Endothelial cell of umbilical vein (primary cell): ENCODE measurements around the gene MEAK7. TPM values are rescaled to one million over a fixed set of nuclear protein-coding genes. Genes with fewer than 3 reads are reported as not detected.

ENCODE experiments used
- BruUV-seq: library from RNA; stranded (reverse); fragments of 400-500 nt; replicated peaks from 2 replicates; lab custom pipeline; 2021; lab: Mats Ljungman, UMichigan
- CTCF ChIA-PET: fragments of 300-600, 350-600 bp; sonication (Branson Sonifier 250); formaldehyde crosslinking; loops from one replicate; lab custom pipeline; 2021; ENCODE audit warnings: antibody characterized with exemption, inconsistent platforms; lab: Charles Lee
- POLR2A ChIA-PET: fragments of 300-600, 350-600 bp; sonication (Branson Sonifier 250); formaldehyde crosslinking; loops from one replicate; lab custom pipeline; 2021; ENCODE audit warnings: antibody characterized with exemption, inconsistent platforms; lab: Charles Lee
- DNase-seq: peaks from one replicate; pipeline ENCODE4 v3.0.0-alpha.2; 2011; ENCODE audit warnings: low read depth, low spot score
- FAIRE-seq: peaks from 2 replicates; lab custom pipeline; 2011; peaks lifted over from hg19 to GRCh38; lab: Jason Lieb, UNC
- H2AFZ ChIP-seq: 2 replicates; pipeline ENCODE4 v1.6.0; 2012; ENCODE audit warnings: low read depth, low read length, control low read depth, inconsistent platforms
- H3K27ac ChIP-seq: 2 replicates; pipeline ENCODE4 v1.5.1; 2011; ENCODE audit warnings: low read depth, mild to moderate bottlenecking, control low read depth, low read length, moderate library complexity; ENCODE audit not compliant: insufficient read depth
- H3K27me3 ChIP-seq, 2 experiments: 2 replicates each; pipeline versions ENCODE4 v1.6.0 to v1.6.1; 2011; ENCODE audit warnings: low read length in 2 of 2, mixed read lengths in 1 of 2; ENCODE audit not compliant: control insufficient read depth in 2 of 2, insufficient read depth in 2 of 2
- H3K36me3 ChIP-seq, 2 experiments: 2 replicates in 1 of 2; 3 replicates in 1 of 2; pipeline ENCODE4 v1.5.1; 2011; ENCODE audit warnings: low read length in 2 of 2, mild to moderate bottlenecking in 1 of 2, moderate library complexity in 1 of 2; ENCODE audit not compliant: control insufficient read depth in 2 of 2, insufficient read depth in 2 of 2; ENCODE audit errors: extremely low read depth in 1 of 2
- H3K4me1 ChIP-seq: 3 replicates; pipeline ENCODE4 v1.5.1; 2011; ENCODE audit warnings: mild to moderate bottlenecking, low read length; ENCODE audit not compliant: control insufficient read depth, insufficient read depth; ENCODE audit errors: extremely low read depth
- H3K4me2 ChIP-seq: 2 replicates; pipeline ENCODE4 v1.6.1; 2011; ENCODE audit warnings: low read length, control low read depth, mixed read lengths; ENCODE audit not compliant: insufficient read depth
- H3K4me3 ChIP-seq, 3 experiments: fragments of 200-600 bp in 1 of 3; sonication (generic), shearing (Covaris generic) in 1 of 3; replicated peaks in 1 of 3; 2 replicates each; pipeline ENCODE4 v1.5.1; 2011 to 2016; ENCODE audit warnings: control low read depth in 3 of 3, low read length in 3 of 3, mild to moderate bottlenecking in 2 of 3, inconsistent platforms in 1 of 3, low read depth in 1 of 3, moderate library complexity in 1 of 3; ENCODE audit not compliant: insufficient read depth in 1 of 3
- H3K79me2 ChIP-seq: 2 replicates; pipeline ENCODE4 v1.6.0; 2012; ENCODE audit warnings: low read length, inconsistent platforms; ENCODE audit not compliant: control insufficient read depth, insufficient read depth
- H3K9ac ChIP-seq: replicated peaks from 2 replicates; pipeline ENCODE3; 2011; ENCODE audit warnings: low read length, control low read depth; ENCODE audit not compliant: insufficient read depth; ENCODE audit errors: extremely low read depth
- H3K9me1 ChIP-seq: replicated peaks from 3 replicates; pipeline ENCODE4 v1.6.0; 2011; ENCODE audit warnings: mild to moderate bottlenecking, low read length; ENCODE audit not compliant: control insufficient read depth, insufficient read depth; ENCODE audit errors: extremely low read depth
- H3K9me3 ChIP-seq: replicated peaks from 2 replicates; pipeline ENCODE4 v1.5.1; 2012; ENCODE audit warnings: low read length, inconsistent platforms; ENCODE audit not compliant: control insufficient read depth, insufficient read depth
- H4K20me1 ChIP-seq: replicated peaks from 2 replicates; pipeline ENCODE3; 2011; ENCODE audit warnings: mild to moderate bottlenecking, low read length; ENCODE audit not compliant: control insufficient read depth, insufficient read depth; ENCODE audit errors: extremely low read depth
- EZH2 ChIP-seq: IDR thresholded peaks from 2 replicates; pipeline ENCODE4 v1.6.1; 2012; ENCODE audit warnings: borderline replicate concordance, low read depth, mild to moderate bottlenecking, moderate library complexity, low read length, inconsistent platforms; ENCODE audit not compliant: severe bottlenecking
- FOS ChIP-seq: IDR thresholded peaks from 2 replicates; pipeline ENCODE4 v1.6.1; 2011; ENCODE audit warnings: mild to moderate bottlenecking, low read length, moderate library complexity, borderline replicate concordance; ENCODE audit not compliant: insufficient read depth
- GATA2 ChIP-seq: IDR thresholded peaks from 2 replicates; pipeline ENCODE4 v1.7.0; 2011; ENCODE audit warnings: low read depth, mild to moderate bottlenecking, moderate library complexity, mixed read lengths, low read length; ENCODE audit not compliant: insufficient read length, insufficient read depth
- JUN ChIP-seq: IDR thresholded peaks from 2 replicates; pipeline ENCODE4 v1.6.1; 2011; ENCODE audit warnings: borderline replicate concordance, low read depth; ENCODE audit not compliant: insufficient read length, insufficient read depth
- MYC ChIP-seq: IDR thresholded peaks from one replicate; pipeline ENCODE4 v1.6.1; 2011; ENCODE audit warnings: mild to moderate bottlenecking, low read depth, low read length
- POLR2A ChIP-seq: IDR thresholded peaks from 2 replicates; pipeline ENCODE4 v1.6.1; 2012; ENCODE audit warnings: low read depth, mild to moderate bottlenecking, control low read depth, low read length
- POLR2AphosphoS5 ChIP-seq: IDR thresholded peaks from 2 replicates; pipeline ENCODE4 v1.6.1; 2012; ENCODE audit warnings: low read depth, mild to moderate bottlenecking, control low read depth, low read length, moderate library complexity; ENCODE audit not compliant: insufficient read depth
- dilution Hi-C: fragments of 300-500 bp; cut with MboI; formaldehyde crosslinking; loops from one replicate; pipeline ENCODE4 v1.15.0; 2019; ENCODE audit warnings: low sequenced_read_pairs; ENCODE audit not compliant: extremely low pct_ligation_motif_present
- intact Hi-C: fragments of 100-400 bp; cut with micrococcal nuclease; formaldehyde crosslinking; loops from one replicate; pipeline ENCODE4 v1.10.0; 2022
- polyA plus RNA-seq, 4 experiments: library from polyadenylated mRNA; depleted of rRNA in 3 of 4; stranded (reverse) in 3 of 4; unstranded in 1 of 4; fragments of >200 nt; gene quantifications; 2 replicates each; pipeline versions ENCODE4 v1.2.1 to v1.2.3, GENCODE V29; 2011 to 2012; ENCODE audit warnings: missing spikeins in 1 of 4
- total RNA-seq: library from RNA; stranded (reverse); gene quantifications from 2 replicates; pipeline ENCODE4 v1.2.3, GENCODE V29; 2021
- TF ChIP-seq, protein P1 (sequence below): IDR thresholded peaks from 2 replicates; pipeline ENCODE4 v1.6.1; 2011; ENCODE audit not compliant: insufficient read depth, insufficient read length
- TF ChIP-seq, protein P2 (sequence below), 2 donors: IDR thresholded peaks; 1 replicate in 1 of 2; 2 replicates in 1 of 2; pipeline ENCODE4 v1.5.1; 2011; ENCODE audit warnings: low read length in 2 of 2, mild to moderate bottlenecking in 2 of 2, moderate library complexity in 2 of 2, control low read depth in 1 of 2, inconsistent platforms in 1 of 2, low read depth in 1 of 2; ENCODE audit not compliant: insufficient read depth in 1 of 2; ENCODE audit errors: extremely low read depth in 1 of 2

MEAK7 gene
- total and polyA plus RNA-seq, 2 donors (not counting 3 experiments of a cell fraction or from before 2014, with no cell fraction given) = 16.2 to 22.7 TPM

DNA sequence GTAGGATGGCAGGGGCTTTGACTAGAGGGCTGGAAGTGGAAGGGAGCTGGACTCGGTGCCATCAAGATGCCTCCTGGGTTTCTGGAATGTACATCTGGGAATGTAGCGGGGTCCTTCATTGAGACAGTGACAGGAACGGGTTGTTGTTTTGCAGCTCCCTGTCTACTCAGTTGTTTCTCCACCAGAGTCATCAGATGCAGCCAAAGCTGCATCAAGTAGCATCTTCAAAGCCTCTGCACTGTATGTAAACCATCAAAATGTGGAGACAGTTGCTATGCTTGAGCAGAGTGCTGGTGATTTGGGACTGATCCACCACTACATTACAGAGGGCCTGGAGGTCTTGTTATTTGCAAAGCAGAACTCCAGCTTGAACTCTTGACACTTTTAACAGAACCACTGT is 25.1 kb upstream of the MEAK7 start:
- Histone ChIP-seq H3K4me1 (peaks cover 40% of the 10 kb centered on the region), H3K36me3 (no peaks in the 10 kb centered on the region), H3K4me2 (no peak overlapping the region), H2AFZ (no peak overlapping the region), H3K9me1 (no peaks in the 10 kb centered on the region), H3K27ac (no peak overlapping the region), H4K20me1 (no peaks in the 10 kb centered on the region), H3K4me3 (no peak overlapping the region), H3K79me2 (no peaks in the 10 kb centered on the region), H3K9me3 (no peaks in the 10 kb centered on the region), H3K27me3 (no peaks in the 10 kb centered on the region), H3K9ac (no peak overlapping the region)
- DNase-seq (no peak), FAIRE-seq (no peak)
- dilution Hi-C loops (no loop called here), intact Hi-C loops (no loop called here)
- no peak for TF ChIP-seq FOS
- TF ChIP-seq POLR2A = no peak
- no peak for TF ChIP-seq POLR2AphosphoS5
- no peak for TF ChIP-seq MYC
- no peak for TF ChIP-seq EZH2
- TF ChIP-seq GATA2 = no peak
- ChIA-PET POLR2A (interaction anchor here (0.7 kb wide), 1 partner anchor 89 kb away, joined by 4 read pairs; no protein-coding TSS in a partner anchor), CTCF (interaction anchor here (14.0 kb wide), 1 partner anchor 23 kb away, joined by 73 read pairs; the partner anchor contains the start of gene MEAK7)
- no TSS peak for BruUV-seq

DNA sequence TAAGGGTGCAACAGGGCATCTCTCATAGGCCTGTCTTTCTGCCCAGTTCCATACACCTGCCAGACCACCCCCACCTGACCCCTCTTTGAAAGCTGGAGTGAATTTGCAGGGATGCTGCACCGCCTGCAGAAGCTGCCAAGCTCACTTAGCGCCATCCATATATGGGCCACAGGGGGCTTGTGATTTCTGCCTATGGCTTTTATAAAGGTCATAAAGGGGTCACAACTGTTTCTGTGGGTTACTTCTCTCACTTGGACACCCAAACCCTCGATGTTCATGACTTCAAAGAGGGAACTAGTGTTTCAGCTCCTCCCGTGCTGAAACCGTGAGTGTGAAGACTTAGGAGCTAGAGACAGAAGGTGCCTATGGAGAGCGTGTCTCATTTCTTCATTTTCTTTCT is 23.9 kb upstream of the MEAK7 start:
- intact Hi-C loops (no loop called here), dilution Hi-C loops (no loop called here)
- no peak overlapping the region for H3K27ac ChIP-seq
- H3K27me3 ChIP-seq = no peaks in the 10 kb centered on the region
- no peak for DNase-seq
- ChIA-PET POLR2A (no interaction called here), CTCF (interaction anchor here (0.6 to 14.0 kb wide), 7 partner anchors 11 to 94 kb away, joined by 3 to 73 read pairs (median 5); partner anchors contain the start of gene MEAK7)
- BruUV-seq = no TSS peak
- FAIRE-seq = no peak
- no peaks in the 10 kb centered on the region for H3K79me2 ChIP-seq
- H3K4me3 ChIP-seq = no peak overlapping the region
- H4K20me1 ChIP-seq = no peaks in the 10 kb centered on the region
- no peak overlapping the region for H3K9ac ChIP-seq
- no peaks in the 10 kb centered on the region for H3K9me1 ChIP-seq
- no peak overlapping the region for H2AFZ ChIP-seq
- TF ChIP-seq GATA2 = no peak
- TF ChIP-seq JUN = no peak
- TF ChIP-seq MYC = no peak
- no peak for TF ChIP-seq FOS
- TF ChIP-seq, protein P1, sequence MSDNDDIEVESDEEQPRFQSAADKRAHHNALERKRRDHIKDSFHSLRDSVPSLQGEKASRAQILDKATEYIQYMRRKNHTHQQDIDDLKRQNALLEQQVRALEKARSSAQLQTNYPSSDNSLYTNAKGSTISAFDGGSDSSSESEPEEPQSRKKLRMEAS = no peak
- no peak for TF ChIP-seq POLR2AphosphoS5
- TF ChIP-seq, protein P2, sequence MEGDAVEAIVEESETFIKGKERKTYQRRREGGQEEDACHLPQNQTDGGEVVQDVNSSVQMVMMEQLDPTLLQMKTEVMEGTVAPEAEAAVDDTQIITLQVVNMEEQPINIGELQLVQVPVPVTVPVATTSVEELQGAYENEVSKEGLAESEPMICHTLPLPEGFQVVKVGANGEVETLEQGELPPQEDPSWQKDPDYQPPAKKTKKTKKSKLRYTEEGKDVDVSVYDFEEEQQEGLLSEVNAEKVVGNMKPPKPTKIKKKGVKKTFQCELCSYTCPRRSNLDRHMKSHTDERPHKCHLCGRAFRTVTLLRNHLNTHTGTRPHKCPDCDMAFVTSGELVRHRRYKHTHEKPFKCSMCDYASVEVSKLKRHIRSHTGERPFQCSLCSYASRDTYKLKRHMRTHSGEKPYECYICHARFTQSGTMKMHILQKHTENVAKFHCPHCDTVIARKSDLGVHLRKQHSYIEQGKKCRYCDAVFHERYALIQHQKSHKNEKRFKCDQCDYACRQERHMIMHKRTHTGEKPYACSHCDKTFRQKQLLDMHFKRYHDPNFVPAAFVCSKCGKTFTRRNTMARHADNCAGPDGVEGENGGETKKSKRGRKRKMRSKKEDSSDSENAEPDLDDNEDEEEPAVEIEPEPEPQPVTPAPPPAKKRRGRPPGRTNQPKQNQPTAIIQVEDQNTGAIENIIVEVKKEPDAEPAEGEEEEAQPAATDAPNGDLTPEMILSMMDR (IDR thresholded peaks at IDR 0.05; ENCODE audit: extremely low read depth in 1 of 2, insufficient read depth in 1 of 2, low read depth in 1 of 2, low read length in 2 of 2) = no peak
- TF ChIP-seq EZH2 = no peak
- TF ChIP-seq POLR2A = no peak
- peaks cover 37% of the 10 kb centered on the region for H3K4me1 ChIP-seq
- H3K9me3 ChIP-seq = no peaks in the 10 kb centered on the region
- no peaks in the 10 kb centered on the region for H3K36me3 ChIP-seq
- H3K4me2 ChIP-seq = no peak overlapping the region
